GM10847 (cell line): ENCODE data around the gene ASB18.

Experiments used
- POLR2A ChIP-seq: IDR thresholded peaks from 2 replicates; pipeline ENCODE4 v1.6.1; 2011; ENCODE audit not compliant: insufficient read length; ENCODE audit errors: extremely low read depth

The ASB18 gene

GRCh38 chr2:236207472-236207871 is 56.7 kb downstream of the ASB18 start:
- no peak for TF ChIP-seq POLR2A

GRCh38 chr2:236205867-236206645 is 58.1 kb downstream of the ASB18 start:
- TF ChIP-seq POLR2A, result no peak

GRCh38 chr2:236204953-236205352 is 59.3 kb downstream of the ASB18 start:
- no peak for TF ChIP-seq POLR2A

GRCh38 chr2:236200378-236200777 is 63.8 kb downstream of the ASB18 start:
- TF ChIP-seq POLR2A, result no peak

- no peak for TF ChIP-seq POLR2A
These were observed 67.8 kb downstream of the ASB18 start for GRCh38 chr2:236196366-236196765.

GRCh38 chr2:236195726-236196125 is 68.5 kb downstream of the ASB18 start:
- TF ChIP-seq POLR2A, result no peak

- no peak for TF ChIP-seq POLR2A
These were observed 69.4 kb downstream of the ASB18 start for GRCh38 chr2:236194786-236195185.

GRCh38 chr2:236193026-236193425 is 71.2 kb downstream of the ASB18 start:
- no peak for TF ChIP-seq POLR2A

- no peak for TF ChIP-seq POLR2A
These were observed 73.5 kb downstream of the ASB18 start for GRCh38 chr2:236190674-236191073.

GRCh38 chr2:236184701-236185100 is 79.5 kb downstream of the ASB18 start:
- TF ChIP-seq POLR2A, result no peak

GRCh38 chr2:236180831-236181453 is 83.3 kb downstream of the ASB18 start:
- TF ChIP-seq POLR2A, result no peak

GRCh38 chr2:236180076-236180816 is 84.0 kb downstream of the ASB18 start:
- no peak for TF ChIP-seq POLR2A

- no peak for TF ChIP-seq POLR2A
These were observed 84.8 kb downstream of the ASB18 start for GRCh38 chr2:236179236-236180075.

- no peak for TF ChIP-seq POLR2A
These were observed 85.3 kb downstream of the ASB18 start for GRCh38 chr2:236178890-236179235.
